A549 (cell line): ENCODE results near the gene ENGASE. TPM values are rescaled to one million over a fixed set of nuclear protein-coding genes. Genes with fewer than 3 reads are reported as not detected.

Source experiments
- ATAC-seq, 2 experiments: fragments of 200-7000 bp in 1 of 2; fragments of >200 bp in 1 of 2; cut with Nextera tagmentation in 1 of 2; cut with Tn5 transposase in 1 of 2; 3 replicates each; pipeline versions ENCODE4 v1.8.0 to v1.9.1; 2018 to 2020; ENCODE audit warnings: mild to moderate bottlenecking in 1 of 2, moderate library complexity in 1 of 2
- CTCF ChIA-PET: fragments of 300-600 bp; sonication (Branson Sonifier 250); formaldehyde crosslinking; extraction: SDS; loops from one replicate; lab custom pipeline; 2021; ENCODE audit warnings: antibody characterized with exemption, inconsistent platforms; lab: Yijun Ruan, JAX
- POLR2A ChIA-PET: fragments of 350-600 bp; formaldehyde crosslinking; extraction: SDS; loops from one replicate; lab custom pipeline; 2021; ENCODE audit warnings: antibody characterized with exemption, inconsistent platforms; lab: Yijun Ruan, JAX
- DNase-seq, 2 experiments: peaks; one replicate each; pipeline versions ENCODE4 v3.0.0 to v3.0.0-alpha.2; 2011 to 2016; ENCODE audit warnings: low read depth in 1 of 2, low spot score in 1 of 2
- FAIRE-seq: peaks from 2 replicates; lab custom pipeline; 2011; peaks lifted over from hg19 to GRCh38; lab: Jason Lieb, UNC
- H3K27ac ChIP-seq, 2 experiments: fragments of >200 bp; sonication (Bioruptor Twin); formaldehyde crosslinking; 3 replicates each; pipeline ENCODE4 v1.5.1; 2016 to 2017
- H3K4me1 ChIP-seq: fragments of >200 bp; sonication (Bioruptor Twin); formaldehyde crosslinking; 3 replicates; pipeline ENCODE4 v1.6.1; 2016
- H3K4me2 ChIP-seq: fragments of >200 bp; sonication (Bioruptor Twin); formaldehyde crosslinking; 3 replicates; pipeline ENCODE4 v1.6.1; 2016
- H3K4me3 ChIP-seq: fragments of >200 bp; sonication (Bioruptor Twin); formaldehyde crosslinking; 3 replicates; pipeline ENCODE4 v1.5.1; 2016
- H3K9me3 ChIP-seq: fragments of >200 bp; sonication (Bioruptor Twin); formaldehyde crosslinking; 3 replicates; pipeline ENCODE4 v1.6.1; 2016
- BCL3 ChIP-seq: fragments of >200 bp; sonication (Bioruptor Twin); formaldehyde crosslinking; IDR thresholded peaks from 3 replicates; pipeline ENCODE4 v1.6.1; 2016
- BHLHE40 ChIP-seq: IDR thresholded peaks from 2 replicates; pipeline ENCODE4 v1.6.1; 2012; ENCODE audit warnings: low read depth, low read length, inconsistent platforms
- CBX2 ChIP-seq: fragments of 200-600 bp; sonication (generic); IDR thresholded peaks from 2 replicates; pipeline ENCODE4 v1.6.1; 2016; ENCODE audit warnings: low read depth, mild to moderate bottlenecking, borderline replicate concordance
- CTCF ChIP-seq: fragments of >200 bp; sonication (Bioruptor Twin); formaldehyde crosslinking; IDR thresholded peaks from 3 replicates; pipeline ENCODE4 v1.5.1; 2016
- EHF ChIP-seq: fragments of 250-450 bp; sonication (Bioruptor Pico); IDR thresholded peaks from 2 replicates; pipeline ENCODE4 v1.5.0; 2020; ENCODE audit warnings: mild to moderate bottlenecking
- EHMT2 ChIP-seq: fragments of 200-600 bp; sonication (generic); IDR thresholded peaks from 2 replicates; pipeline ENCODE4 v1.6.1; 2016; ENCODE audit warnings: antibody characterized with exemption, low read depth, mild to moderate bottlenecking, moderate library complexity
- ESRRA ChIP-seq: fragments of 150-350 bp; IDR thresholded peaks from 2 replicates; pipeline ENCODE4 v1.6.1; 2014; ENCODE audit warnings: mild to moderate bottlenecking, low read length, borderline replicate concordance
- FOSB ChIP-seq: fragments of 250-450 bp; sonication (Bioruptor Pico); IDR thresholded peaks from 2 replicates; pipeline ENCODE4 v1.5.0; 2020; ENCODE audit warnings: mild to moderate bottlenecking, moderate library complexity
- FOXS1 ChIP-seq: fragments of 250-450 bp; sonication (Bioruptor Pico); IDR thresholded peaks from 2 replicates; pipeline ENCODE4 v1.5.0; 2020; ENCODE audit warnings: mild to moderate bottlenecking, moderate library complexity
- GATA3 ChIP-seq: IDR thresholded peaks from 2 replicates; pipeline ENCODE4 v1.6.1; 2012; ENCODE audit warnings: borderline replicate concordance
- HDAC2 ChIP-seq: fragments of 200-600 bp; sonication (generic); IDR thresholded peaks from 2 replicates; pipeline ENCODE4 v1.6.1; 2016
- HEYL ChIP-seq: fragments of 250-450 bp; sonication (Bioruptor Pico); IDR thresholded peaks from 2 replicates; pipeline ENCODE4 v1.8.0; 2021; ENCODE audit warnings: mild to moderate bottlenecking, moderate library complexity
- JUN ChIP-seq, 2 experiments: fragments of >200 bp; sonication (Bioruptor Twin); formaldehyde crosslinking; IDR thresholded peaks; 2 replicates in 1 of 2; 3 replicates in 1 of 2; pipeline ENCODE4 v1.6.1; 2016 to 2017
- JUNB ChIP-seq: fragments of >200 bp; sonication (Bioruptor Twin); formaldehyde crosslinking; IDR thresholded peaks from 2 replicates; pipeline ENCODE4 v1.6.1; 2016
- KDM1A ChIP-seq: fragments of 200-600 bp; sonication (generic); IDR thresholded peaks from 2 replicates; pipeline ENCODE4 v1.6.1; 2016; ENCODE audit warnings: low read depth, mild to moderate bottlenecking
- KDM5A ChIP-seq: fragments of 200-600 bp; sonication (generic); IDR thresholded peaks from 2 replicates; pipeline ENCODE4 v1.6.1; 2016; ENCODE audit warnings: antibody characterized with exemption, mild to moderate bottlenecking
- MAZ ChIP-seq: fragments of 150-350 bp; IDR thresholded peaks from 2 replicates; pipeline ENCODE4 v1.6.1; 2014; ENCODE audit warnings: antibody characterized with exemption, low read depth, low read length, borderline replicate concordance
- MYC ChIP-seq: IDR thresholded peaks from 2 replicates; pipeline ENCODE4 v1.6.1; 2012; ENCODE audit warnings: mild to moderate bottlenecking, inconsistent platforms, low read length, improper control_type of control experiment, borderline replicate concordance
- NR3C1 ChIP-seq: fragments of >200 bp; sonication (Bioruptor Twin); formaldehyde crosslinking; IDR thresholded peaks from 3 replicates; pipeline ENCODE4 v1.6.1; 2017
- PHF8 ChIP-seq: fragments of 200-600 bp; sonication (generic); IDR thresholded peaks from 2 replicates; pipeline ENCODE4 v1.6.1; 2016; ENCODE audit warnings: low read depth, mild to moderate bottlenecking, antibody characterized with exemption, moderate library complexity, borderline replicate concordance
- RFX5 ChIP-seq: fragments of 450-650 bp; IDR thresholded peaks from 2 replicates; pipeline ENCODE4 v1.7.1; 2014; ENCODE audit warnings: antibody characterized with exemption, mild to moderate bottlenecking, moderate library complexity
- RNF2 ChIP-seq: fragments of 200-600 bp; sonication (generic); IDR thresholded peaks from 2 replicates; pipeline ENCODE4 v1.6.1; 2016; ENCODE audit warnings: low read depth, mild to moderate bottlenecking, antibody characterized with exemption, moderate library complexity, borderline replicate concordance
- TP53 ChIP-seq: fragments of 250-450 bp; sonication (Bioruptor Pico); IDR thresholded peaks from 2 replicates; pipeline ENCODE4 v1.5.0; 2021; ENCODE audit warnings: mild to moderate bottlenecking, moderate library complexity
- ZC3H11A ChIP-seq: fragments of 450-650 bp; IDR thresholded peaks from 2 replicates; pipeline ENCODE4 v1.6.1; 2014; ENCODE audit warnings: antibody characterized with exemption, mild to moderate bottlenecking
- ZNF302 ChIP-seq: fragments of 250-450 bp; sonication (Bioruptor Pico); IDR thresholded peaks from 2 replicates; pipeline ENCODE4 v1.9.0; 2021; ENCODE audit warnings: inconsistent platforms, mild to moderate bottlenecking, moderate library complexity
- ZSCAN20 ChIP-seq: fragments of 250-450 bp; sonication (Bioruptor Pico); IDR thresholded peaks from 2 replicates; pipeline ENCODE4 v1.8.0; 2022; ENCODE audit warnings: mild to moderate bottlenecking, moderate library complexity
- WGBS: methylation state at CpG from one replicate; pipeline ENCODE4 v1.1.6; 2017; ENCODE audit errors: missing lambda C conversion rate; 5-methylcytosine and 5-hydroxymethylcytosine counted together
- polyA plus RNA-seq, 4 experiments: library from polyadenylated mRNA; depleted of rRNA in 3 of 4; stranded (reverse); fragments of >200 nt; fragmentation: RNase III in 1 of 4; extraction: RNeasy Plus Mini Kit Qiagen cat#74134 plus additional on column Dnase treatment in 1 of 4; gene quantifications; 2 replicates in 3 of 4; 3 replicates in 1 of 4; pipeline ENCODE4 v1.2.3, GENCODE V29; 2011 to 2017
- TF ChIP-seq, protein P1 (sequence below): fragments of 250-450 bp; sonication (Bioruptor Pico); IDR thresholded peaks from 2 replicates; pipeline ENCODE4 v1.5.0; 2020; ENCODE audit warnings: low read depth, mild to moderate bottlenecking, moderate library complexity

ENGASE gene
- polyA plus RNA-seq, 2 of the 4 experiments (the other 2 are of a cell fraction): 13.4 to 41.7 TPM

- ChIA-PET POLR2A (interaction anchor here (0.6 to 1.5 kb wide), 2 partner anchors 11 to 563 kb away, joined by 4 read pairs; partner anchors contain the start of gene ENGASE), CTCF (interaction anchor here (1.0 to 19.8 kb wide), 23 partner anchors 11 to 623 kb away, joined by 3 to 555 read pairs (median 12); partner anchors contain the start of genes ENGASE and RBFOX3)
- H3K4me2 ChIP-seq: no peak overlapping the region
- ATAC-seq (no peak), DNase-seq (no peak), FAIRE-seq (no peak)
- no peak overlapping the region for H3K4me3 ChIP-seq
- no peaks in the 10 kb centered on the region for H3K4me1 ChIP-seq
- 88% methylated on average over 21 of the region's 28 CpGs for WGBS
- H3K9me3 ChIP-seq: no peaks in the 10 kb centered on the region
- no peak overlapping the region for H3K27ac ChIP-seq
- no peak for TF ChIP-seq JUN (IDR thresholded peaks at IDR 0.05)
- TF ChIP-seq, protein P1, sequence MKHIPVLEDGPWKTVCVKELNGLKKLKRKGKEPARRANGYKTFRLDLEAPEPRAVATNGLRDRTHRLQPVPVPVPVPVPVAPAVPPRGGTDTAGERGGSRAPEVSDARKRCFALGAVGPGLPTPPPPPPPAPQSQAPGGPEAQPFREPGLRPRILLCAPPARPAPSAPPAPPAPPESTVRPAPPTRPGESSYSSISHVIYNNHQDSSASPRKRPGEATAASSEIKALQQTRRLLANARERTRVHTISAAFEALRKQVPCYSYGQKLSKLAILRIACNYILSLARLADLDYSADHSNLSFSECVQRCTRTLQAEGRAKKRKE (CRISPR knock-in tag): no peak
- no peak for TF ChIP-seq JUNB
- TF ChIP-seq ZC3H11A: no peak
- no peak for TF ChIP-seq EHMT2
- TF ChIP-seq TP53 (CRISPR knock-in tag): no peak
- TF ChIP-seq ZNF302 (CRISPR knock-in tag): no peak
- TF ChIP-seq PHF8: no peak
- TF ChIP-seq BCL3: no peak
- no peak for TF ChIP-seq FOXS1 (CRISPR knock-in tag)
- no peak for TF ChIP-seq BHLHE40
- TF ChIP-seq HDAC2: no peak
- TF ChIP-seq NR3C1: no peak
- TF ChIP-seq MAZ: no peak
- TF ChIP-seq MYC: no peak
Observed at GRCh38 chr17:79085921-79086551, 11.4 kb downstream of the ENGASE start.

DNA sequence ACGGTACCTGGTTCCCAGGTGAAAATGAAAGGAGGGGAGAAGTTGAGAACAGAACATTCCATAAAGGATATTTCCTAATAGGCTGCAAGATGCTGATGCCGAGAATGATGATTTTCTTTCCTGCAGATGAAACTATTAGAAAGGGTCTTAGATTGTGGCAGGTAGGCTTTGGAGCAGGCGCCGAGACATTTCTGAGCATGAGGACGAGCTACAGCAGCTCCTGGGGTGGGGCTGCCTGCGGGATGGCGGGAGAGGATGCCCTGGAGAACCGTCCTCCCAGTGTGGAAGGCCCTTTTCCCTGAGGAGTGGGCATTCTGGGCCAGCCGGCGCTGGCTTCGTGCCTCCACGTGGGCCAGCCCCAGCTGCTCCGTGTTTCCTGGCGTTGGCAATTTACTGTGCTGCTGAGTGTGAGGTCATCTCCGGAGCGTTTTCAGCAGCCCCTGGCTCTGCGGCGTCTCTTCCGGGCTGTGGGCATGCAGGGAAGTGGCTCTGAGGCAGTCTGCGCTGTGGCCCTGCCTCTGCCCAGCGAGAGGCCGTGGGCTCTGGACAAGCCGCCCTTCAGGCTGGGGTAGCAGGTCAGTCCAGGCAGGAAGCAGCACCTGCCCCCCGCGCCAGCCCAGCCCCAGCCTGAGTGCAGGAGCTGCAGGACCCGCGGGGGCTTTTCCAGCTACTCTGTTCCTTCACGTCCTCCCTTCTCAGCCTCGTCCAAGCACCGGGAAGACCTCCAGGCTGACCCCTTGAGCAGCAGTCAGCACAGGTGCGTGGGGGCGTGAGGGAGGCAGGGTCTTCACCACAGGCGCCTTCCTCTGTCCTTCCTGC is 12.2 kb downstream of the ENGASE start:
- no peak overlapping the region for H3K4me3 ChIP-seq
- 80% methylated on average over 27 of the region's 33 CpGs for WGBS
- no peaks in the 10 kb centered on the region for H3K4me1 ChIP-seq
- FAIRE-seq: no peak
- ChIA-PET CTCF (interaction anchor here (0.6 to 19.8 kb wide), 58 partner anchors 10 to 1212 kb away, joined by 3 to 555 read pairs (median 5); partner anchors contain the start of genes CANT1, ENGASE and RBFOX3), POLR2A (interaction anchor here (0.6 to 1.6 kb wide), 3 partner anchors 12 to 562 kb away, joined by 3 to 4 read pairs (median 4); partner anchors contain the start of gene ENGASE)
- no peak for DNase-seq
- TF ChIP-seq RFX5 (no peak), KDM5A (no peak), ZSCAN20 (no peak), ESRRA (no peak), CTCF (no peak), GATA3 (no peak), MAZ (no peak), RNF2 (no peak), FOSB (CRISPR knock-in tag) (no peak), EHF (CRISPR knock-in tag) (no peak), HEYL (CRISPR knock-in tag) (no peak), KDM1A (no peak), CBX2 (no peak), HDAC2 (no peak), JUNB (no peak), NR3C1 (no peak)
- no peak overlapping the region for H3K27ac ChIP-seq
- no peak overlapping the region for H3K4me2 ChIP-seq
- H3K9me3 ChIP-seq: no peaks in the 10 kb centered on the region
- peak in 1 of 2 experiments; percentile 2; a peak in 3 of 6 replicates for ATAC-seq
